Measurements from ENCODE around the gene NEUROG1. TPM values are rescaled to one million over a fixed set of nuclear protein-coding genes. Genes with fewer than 3 reads are reported as not detected.
A peak's percentile ranks its signal among the peaks of the same experiment; 100 is the strongest.

Gene NEUROG1
- total RNA-seq, 1 experiment from 2014 or later = not detected

GRCh38 chr5:135491552-135492318 lies 44.0 kb downstream of the NEUROG1 start:
- no peaks in the 10 kb centered on the region for H3K36me3 ChIP-seq
- H3K4me3 ChIP-seq = no peak overlapping the region
- no peaks in the 10 kb centered on the region for H3K9me3 ChIP-seq
- no peaks in the 10 kb centered on the region for H3K27me3 ChIP-seq
- DNase-seq = no peak

- Histone ChIP-seq H3K27me3 (no peaks in the 10 kb centered on the region), H3K9me3 (no peaks in the 10 kb centered on the region), H3K36me3 (no peaks in the 10 kb centered on the region), H3K4me3 (no peak overlapping the region)
- DNase-seq = no peak
Measured at GRCh38 chr5:135491038-135491551, 44.7 kb downstream of the NEUROG1 start.

GRCh38 chr5:135490245-135491037 lies 45.3 kb downstream of the NEUROG1 start:
- H3K36me3 ChIP-seq = no peaks in the 10 kb centered on the region
- no peak for DNase-seq
- no peak overlapping the region for H3K4me3 ChIP-seq
- H3K27me3 ChIP-seq = no peaks in the 10 kb centered on the region
- H3K9me3 ChIP-seq = no peaks in the 10 kb centered on the region

- Histone ChIP-seq H3K4me3 (no peak overlapping the region), H3K36me3 (no peaks in the 10 kb centered on the region), H3K9me3 (no peaks in the 10 kb centered on the region), H3K27me3 (no peaks in the 10 kb centered on the region)
- DNase-seq = no peak
Measured at GRCh38 chr5:135489466-135490244, 46.1 kb downstream of the NEUROG1 start.

- Histone ChIP-seq H3K27me3 (no peaks in the 10 kb centered on the region), H3K4me3 (peak overlapping the region; percentile 27), H3K36me3 (no peaks in the 10 kb centered on the region), H3K9me3 (no peaks in the 10 kb centered on the region)
- peak; percentile 90 for DNase-seq
Measured at GRCh38 chr5:135488727-135489465, 46.9 kb downstream of the NEUROG1 start.

GRCh38 chr5:135487839-135488514 lies 47.8 kb downstream of the NEUROG1 start:
- DNase-seq = no peak
- Histone ChIP-seq H3K36me3 (no peaks in the 10 kb centered on the region), H3K9me3 (no peaks in the 10 kb centered on the region), H3K27me3 (no peaks in the 10 kb centered on the region), H3K4me3 (no peak overlapping the region)

GRCh38 chr5:135487037-135487395 lies 48.7 kb downstream of the NEUROG1 start:
- H3K9me3 ChIP-seq = no peaks in the 10 kb centered on the region
- H3K36me3 ChIP-seq = no peaks in the 10 kb centered on the region
- no peak for DNase-seq
- no peak overlapping the region for H3K4me3 ChIP-seq
- no peaks in the 10 kb centered on the region for H3K27me3 ChIP-seq

GRCh38 chr5:135486131-135487036 lies 49.4 kb downstream of the NEUROG1 start:
- Histone ChIP-seq H3K9me3 (no peaks in the 10 kb centered on the region), H3K27me3 (no peaks in the 10 kb centered on the region)

GRCh38 chr5:135484674-135485086 lies 51.1 kb downstream of the NEUROG1 start:
- no peak for DNase-seq
- no peaks in the 10 kb centered on the region for H3K36me3 ChIP-seq
- H3K9me3 ChIP-seq = no peaks in the 10 kb centered on the region
- H3K4me3 ChIP-seq = no peak overlapping the region
- H3K27me3 ChIP-seq = no peaks in the 10 kb centered on the region

More at GRCh38 chr5:135486131-135487036, 49.4 kb downstream of the NEUROG1 start:
- H3K36me3 ChIP-seq = no peaks in the 10 kb centered on the region
- no peak overlapping the region for H3K4me3 ChIP-seq
- DNase-seq = no peak

Other genes starting within 250 kb of the NEUROG1 start
- 322 and 404 TPM in 2 replicates for gene MACROH2A1, start 136.7 kb downstream of the NEUROG1 start, total RNA-seq (2014; rRNA removed; shearing (Covaris generic); ENCODE audit: low replicate concordance)
- gene DCANP1, start 88.6 kb downstream of the NEUROG1 start, total RNA-seq (2014; rRNA removed; shearing (Covaris generic); ENCODE audit: low replicate concordance) = not detected in 2 replicates
- gene TIFAB, start 83.6 kb downstream of the NEUROG1 start, total RNA-seq (2014; rRNA removed; shearing (Covaris generic); ENCODE audit: low replicate concordance) = not detected in 2 replicates
- gene CXCL14, start 43.0 kb upstream of the NEUROG1 start, total RNA-seq (2014; rRNA removed; shearing (Covaris generic); ENCODE audit: low replicate concordance) = 0.76 TPM in 1 of 2 replicates, not detected in the other

Data from MG63 (cell line).